ENCODE measurements around the gene BRD3OS.

BRD3OS gene

GRCh38 chr9:134059188-134059641 is 33.9 kb downstream of the BRD3OS start:
- H2BK5ac ChIP-seq (ENCODE audit: low read depth, low read length, poor library complexity, severe bottlenecking): no peak overlapping the region
- no peak overlapping the region for H2BK15ac ChIP-seq (ENCODE audit: low read depth, poor library complexity, severe bottlenecking)
- no peak overlapping the region for H3K4me3 ChIP-seq (ENCODE audit: insufficient read depth in 1 of 2, low read depth in 1 of 2, low read length in 2 of 2)
- WGBS: 95% methylated on average over 10 of the region's 16 CpGs
- no peak overlapping the region for H3K14ac ChIP-seq (ENCODE audit: low read length in 2 of 2)
- no peak overlapping the region for H3K4ac ChIP-seq (ENCODE audit: low read depth in 1 of 2, low read length in 2 of 2)
- H3K36me3 ChIP-seq (ENCODE audit: control insufficient read depth in 1 of 2, insufficient read depth in 2 of 2, low read depth in 1 of 2, low read length in 2 of 2): peaks cover 0 to 57% of the 10 kb centered on the region in 2 experiments
- no peak overlapping the region for H2AFZ ChIP-seq (ENCODE audit: low read depth, low read length)
- no peak overlapping the region for H2AK5ac ChIP-seq (ENCODE audit: low read length, severe bottlenecking)
- no peak overlapping the region for H2BK12ac ChIP-seq (ENCODE audit: low read length in 2 of 2)
- H2BK120ac ChIP-seq (ENCODE audit: low read depth, low read length): no peak overlapping the region
- H3K4me2 ChIP-seq (ENCODE audit: low read length, poor library complexity, severe bottlenecking): no peak overlapping the region
- H3K18ac ChIP-seq (ENCODE audit: low read depth in 1 of 2, low read length in 2 of 2): no peak overlapping the region
- no peak overlapping the region for H3K23ac ChIP-seq (ENCODE audit: low read length in 2 of 2)
- H3K79me1 ChIP-seq (replicated peaks; ENCODE audit: low read length, poor library complexity, severe bottlenecking): peaks cover 42% of the 10 kb centered on the region
- no peak for DNase-seq
- H3K4me1 ChIP-seq (ENCODE audit: control insufficient read depth, insufficient read depth, low read depth, low read length): peaks cover 76% of the 10 kb centered on the region
- no peak overlapping the region for H3K9ac ChIP-seq (ENCODE audit: low read length)
- H4K91ac ChIP-seq (ENCODE audit: low read length): no peak overlapping the region
- no peaks in the 10 kb centered on the region for H3K27me3 ChIP-seq (ENCODE audit: control insufficient read depth in 1 of 2, insufficient read depth in 1 of 2, low read length in 2 of 2)
- no peak overlapping the region for H3K27ac ChIP-seq (ENCODE audit: low read length, poor library complexity, severe bottlenecking)
- H3K9me3 ChIP-seq (ENCODE audit: control insufficient read depth, low read length): no peaks in the 10 kb centered on the region
- no peak overlapping the region for H4K8ac ChIP-seq (ENCODE audit: low read length)

- H4K91ac ChIP-seq (ENCODE audit: low read length): no peak overlapping the region
- no peak overlapping the region for H3K9ac ChIP-seq (ENCODE audit: low read length)
- WGBS: 95% methylated on average over 17 of the region's 17 CpGs
- no peaks in the 10 kb centered on the region for H3K9me3 ChIP-seq (ENCODE audit: control insufficient read depth, low read length)
- peaks cover 37% of the 10 kb centered on the region for H3K79me1 ChIP-seq (replicated peaks; ENCODE audit: low read length, poor library complexity, severe bottlenecking)
- no peak overlapping the region for H3K23ac ChIP-seq (ENCODE audit: low read length in 2 of 2)
- H3K36me3 ChIP-seq (ENCODE audit: control insufficient read depth in 1 of 2, insufficient read depth in 2 of 2, low read depth in 1 of 2, low read length in 2 of 2): peaks cover 0 to 60% of the 10 kb centered on the region in 2 experiments
- no peak overlapping the region for H3K27ac ChIP-seq (ENCODE audit: low read length, poor library complexity, severe bottlenecking)
- H2AFZ ChIP-seq (ENCODE audit: low read depth, low read length): no peak overlapping the region
- no peak overlapping the region for H3K4me2 ChIP-seq (ENCODE audit: low read length, poor library complexity, severe bottlenecking)
- DNase-seq: no peak
- H3K27me3 ChIP-seq (ENCODE audit: control insufficient read depth in 1 of 2, insufficient read depth in 1 of 2, low read length in 2 of 2): no peaks in the 10 kb centered on the region
- H4K8ac ChIP-seq (ENCODE audit: low read length): no peak overlapping the region
- H2BK15ac ChIP-seq (ENCODE audit: low read depth, poor library complexity, severe bottlenecking): no peak overlapping the region
- no peak overlapping the region for H3K14ac ChIP-seq (ENCODE audit: low read length in 2 of 2)
- H2BK120ac ChIP-seq (ENCODE audit: low read depth, low read length): no peak overlapping the region
- no peak overlapping the region for H2BK12ac ChIP-seq (ENCODE audit: low read length in 2 of 2)
- no peak overlapping the region for H3K18ac ChIP-seq (ENCODE audit: low read depth in 1 of 2, low read length in 2 of 2)
- no peak overlapping the region for H3K4me3 ChIP-seq (ENCODE audit: insufficient read depth in 1 of 2, low read depth in 1 of 2, low read length in 2 of 2)
- no peak overlapping the region for H3K4ac ChIP-seq (ENCODE audit: low read depth in 1 of 2, low read length in 2 of 2)
- peaks cover 74% of the 10 kb centered on the region for H3K4me1 ChIP-seq (ENCODE audit: control insufficient read depth, insufficient read depth, low read depth, low read length)
- H2AK5ac ChIP-seq (ENCODE audit: low read length, severe bottlenecking): no peak overlapping the region
- H2BK5ac ChIP-seq (ENCODE audit: low read depth, low read length, poor library complexity, severe bottlenecking): no peak overlapping the region
Observed at GRCh38 chr9:134059661-134060395, 34.5 kb downstream of the BRD3OS start.

GRCh38 chr9:134060546-134060945 is 35.3 kb downstream of the BRD3OS start:
- Histone ChIP-seq H3K79me1 (replicated peaks; ENCODE audit: low read length, poor library complexity, severe bottlenecking) (peaks cover 35% of the 10 kb centered on the region), H2BK5ac (ENCODE audit: low read depth, low read length, poor library complexity, severe bottlenecking) (no peak overlapping the region), H2AFZ (ENCODE audit: low read depth, low read length) (no peak overlapping the region), H4K91ac (ENCODE audit: low read length) (no peak overlapping the region), H2BK12ac (ENCODE audit: low read length in 2 of 2) (no peak overlapping the region), H3K4me3 (ENCODE audit: insufficient read depth in 1 of 2, low read depth in 1 of 2, low read length in 2 of 2) (no peak overlapping the region), H3K36me3 (ENCODE audit: control insufficient read depth in 1 of 2, insufficient read depth in 2 of 2, low read depth in 1 of 2, low read length in 2 of 2) (peaks cover 0 to 58% of the 10 kb centered on the region in 2 experiments), H3K27me3 (ENCODE audit: control insufficient read depth in 1 of 2, insufficient read depth in 1 of 2, low read length in 2 of 2) (no peaks in the 10 kb centered on the region), H3K18ac (ENCODE audit: low read depth in 1 of 2, low read length in 2 of 2) (no peak overlapping the region), H2BK120ac (ENCODE audit: low read depth, low read length) (no peak overlapping the region), H3K9ac (ENCODE audit: low read length) (no peak overlapping the region), H3K9me3 (ENCODE audit: control insufficient read depth, low read length) (no peaks in the 10 kb centered on the region), H3K4me1 (ENCODE audit: control insufficient read depth, insufficient read depth, low read depth, low read length) (peaks cover 71% of the 10 kb centered on the region), H3K23ac (ENCODE audit: low read length in 2 of 2) (peak overlapping the region in 1 of 2 experiments; percentile 51), H3K4me2 (ENCODE audit: low read length, poor library complexity, severe bottlenecking) (no peak overlapping the region), H2AK5ac (ENCODE audit: low read length, severe bottlenecking) (no peak overlapping the region), H3K27ac (ENCODE audit: low read length, poor library complexity, severe bottlenecking) (no peak overlapping the region), H3K14ac (ENCODE audit: low read length in 2 of 2) (peak overlapping the region in 1 of 2 experiments; percentile 44), H4K8ac (ENCODE audit: low read length) (no peak overlapping the region), H3K4ac (ENCODE audit: low read depth in 1 of 2, low read length in 2 of 2) (no peak overlapping the region), H2BK15ac (ENCODE audit: low read depth, poor library complexity, severe bottlenecking) (no peak overlapping the region)
- DNase-seq: no peak
- 68% methylated on average over 4 of the region's 4 CpGs for WGBS

GRCh38 chr9:134061019-134061687 is 35.9 kb downstream of the BRD3OS start:
- Histone ChIP-seq H3K23ac (ENCODE audit: low read length in 2 of 2) (peak overlapping the region in 1 of 2 experiments; percentile 53), H3K9ac (ENCODE audit: low read length) (no peak overlapping the region), H4K91ac (ENCODE audit: low read length) (no peak overlapping the region), H3K4me2 (ENCODE audit: low read length, poor library complexity, severe bottlenecking) (no peak overlapping the region), H3K18ac (ENCODE audit: low read depth in 1 of 2, low read length in 2 of 2) (no peak overlapping the region), H4K8ac (ENCODE audit: low read length) (no peak overlapping the region), H3K36me3 (ENCODE audit: control insufficient read depth in 1 of 2, insufficient read depth in 2 of 2, low read depth in 1 of 2, low read length in 2 of 2) (peaks cover 0 to 55% of the 10 kb centered on the region in 2 experiments), H2AK5ac (ENCODE audit: low read length, severe bottlenecking) (no peak overlapping the region), H3K27me3 (ENCODE audit: control insufficient read depth in 1 of 2, insufficient read depth in 1 of 2, low read length in 2 of 2) (no peaks in the 10 kb centered on the region), H3K4me3 (ENCODE audit: insufficient read depth in 1 of 2, low read depth in 1 of 2, low read length in 2 of 2) (no peak overlapping the region), H2BK15ac (ENCODE audit: low read depth, poor library complexity, severe bottlenecking) (no peak overlapping the region), H3K79me1 (replicated peaks; ENCODE audit: low read length, poor library complexity, severe bottlenecking) (peaks cover 35% of the 10 kb centered on the region), H3K14ac (ENCODE audit: low read length in 2 of 2) (no peak overlapping the region), H2BK120ac (ENCODE audit: low read depth, low read length) (no peak overlapping the region), H2BK12ac (ENCODE audit: low read length in 2 of 2) (no peak overlapping the region), H3K4ac (ENCODE audit: low read depth in 1 of 2, low read length in 2 of 2) (no peak overlapping the region), H2BK5ac (ENCODE audit: low read depth, low read length, poor library complexity, severe bottlenecking) (no peak overlapping the region), H3K27ac (ENCODE audit: low read length, poor library complexity, severe bottlenecking) (no peak overlapping the region), H3K4me1 (ENCODE audit: control insufficient read depth, insufficient read depth, low read depth, low read length) (peaks cover 69% of the 10 kb centered on the region), H3K9me3 (ENCODE audit: control insufficient read depth, low read length) (no peaks in the 10 kb centered on the region), H2AFZ (ENCODE audit: low read depth, low read length) (no peak overlapping the region)
- WGBS: 74% methylated on average over 4 of the region's 4 CpGs
- DNase-seq: no peak
